Left ventricle myocardium superior (tissue), 1 donor: ENCODE data around the gene POMT2. TPM values are rescaled to one million over a fixed set of nuclear protein-coding genes. Genes with fewer than 3 reads are reported as not detected.
"Not testable (repeated sequence)": the region's sequence is repeated elsewhere in the genome, so short reads cannot be mapped to it uniquely, and the experiment has no call there.

Experiments used
- ATAC-seq: fragments of 200-7000 bp; cut with Tn5 transposase; one replicate; pipeline ENCODE4 v1.9.1; 2020; ENCODE audit warnings: mild to moderate bottlenecking, moderate library complexity
- DNase-seq: peaks from one replicate; pipeline ENCODE4 v3.0.0-alpha.2; 2020
- intact Hi-C: fragments of 100-400 bp; cut with micrococcal nuclease; formaldehyde crosslinking; loops from one replicate; pipeline ENCODE4 v1.11.0; 2022
- total RNA-seq: library from RNA; stranded (reverse); fragmentation: NEBNext Ultra II Directional; extraction: Animal tissue kit (Norgen Biotek cat#: 25700); gene quantifications from one replicate; pipeline ENCODE4 v1.2.1, GENCODE V29; 2021
- donor health status: DM: no; HTN: yes; CAD: no; lungs with severe emphysema.

The POMT2 gene
- total RNA-seq, 1 donor from 2014 or later, result 17.5 TPM

GRCh38 chr14:77329872-77330271 lies 9.2 kb upstream of the POMT2 start:
- intact Hi-C loops, result no loop called here
- DNase-seq (no peak), ATAC-seq (no peak)

DNA sequence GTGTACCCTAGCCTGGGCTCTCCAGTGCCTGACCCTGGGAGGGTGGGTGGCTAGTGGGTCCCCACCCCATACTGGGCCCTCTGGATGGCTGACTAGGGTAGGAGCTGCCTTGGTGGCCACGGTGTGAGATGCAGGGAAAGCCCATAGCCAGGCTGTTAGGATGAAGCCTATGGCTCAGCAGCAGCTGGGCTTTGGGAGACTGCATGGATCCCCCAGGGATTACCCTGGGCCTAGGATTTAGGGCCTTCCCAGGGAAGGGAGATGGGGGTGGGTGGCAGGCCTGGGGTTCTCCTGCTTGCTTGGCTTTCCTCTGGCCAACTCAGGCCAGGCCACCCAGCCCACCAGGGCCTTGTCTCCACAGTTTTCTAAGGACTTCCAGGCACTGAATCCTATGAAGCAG lies 6.4 kb upstream of the POMT2 start:
- ATAC-seq, result no peak
- DNase-seq, result no peak
- intact Hi-C loops, result no loop called here

GRCh38 chr14:77325746-77326094 lies 5.0 kb upstream of the POMT2 start:
- intact Hi-C loops, result no loop called here

DNA sequence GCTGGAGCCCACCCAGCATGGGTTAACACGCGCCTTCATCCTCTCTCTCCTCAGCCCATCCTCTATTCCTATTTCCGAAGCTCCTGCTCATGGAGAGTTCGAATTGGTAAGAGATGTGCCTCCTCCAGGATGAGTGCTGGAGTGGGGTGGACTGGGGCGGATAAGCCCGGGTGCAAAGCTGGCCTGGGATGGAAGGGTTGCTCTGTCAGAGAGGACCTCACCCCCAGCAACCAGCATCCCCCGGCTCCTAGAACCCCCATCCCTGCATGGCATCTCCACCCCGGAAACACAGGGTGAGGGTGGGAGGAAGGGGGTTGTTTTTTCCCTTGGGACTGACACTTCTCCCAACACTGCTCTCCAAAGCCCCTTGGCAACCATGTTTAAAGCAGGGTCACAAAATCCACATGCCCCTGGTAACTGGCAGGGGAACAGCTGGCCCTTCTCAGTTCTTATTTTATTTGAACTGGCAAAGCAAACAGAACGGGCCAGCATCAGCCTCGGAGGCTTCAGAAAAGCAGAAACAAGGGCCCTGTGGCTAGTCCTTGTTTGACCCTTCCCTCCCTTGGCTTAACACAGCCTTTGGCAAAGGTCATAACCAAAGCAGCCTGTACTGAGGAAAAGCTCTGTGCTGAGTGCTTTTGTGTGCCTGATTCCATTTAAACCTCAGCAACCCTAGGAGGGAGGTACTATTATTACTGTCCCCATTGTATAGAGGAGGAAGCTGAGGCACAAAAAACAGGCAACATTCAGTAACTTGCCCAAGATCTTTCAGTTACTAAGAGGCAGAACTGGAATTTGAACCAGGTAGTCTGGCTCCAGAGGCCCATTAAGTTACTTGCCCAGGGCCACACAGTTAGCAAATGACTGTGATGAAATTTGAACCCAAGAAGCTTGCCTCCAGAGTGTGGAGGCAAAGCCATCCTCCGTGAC lies 4.4 kb upstream of the POMT2 start:
- DNase-seq (no peak), ATAC-seq (no peak)
- intact Hi-C loops, result no loop called here

More at GRCh38 chr14:77325746-77326094, 5.0 kb upstream of the POMT2 start:
- no peak for DNase-seq
- ATAC-seq, result no peak

GRCh38 chr14:77324289-77324688 lies 3.6 kb upstream of the POMT2 start:
- ATAC-seq, result no peak
- intact Hi-C loops, result no loop called here
- DNase-seq, result no peak

DNA sequence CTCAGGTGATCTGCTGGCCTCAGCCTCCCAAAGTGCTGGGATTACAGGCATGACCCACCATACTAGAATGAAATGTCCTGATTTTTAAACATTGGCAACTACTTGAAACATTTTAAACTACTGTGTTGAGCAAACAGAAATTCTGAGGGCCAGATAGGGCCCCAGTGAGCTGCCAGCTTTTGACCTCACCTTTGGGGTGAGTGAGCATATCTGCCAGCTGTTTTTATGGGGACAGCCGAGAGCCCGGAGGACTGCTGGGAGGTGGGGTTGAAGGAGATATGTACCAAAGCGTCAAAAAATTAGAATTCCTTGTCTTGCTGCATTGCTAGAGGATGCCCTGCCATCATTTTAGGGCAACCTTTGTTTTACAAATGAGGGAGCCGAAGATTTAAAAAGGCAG lies 2.9 kb upstream of the POMT2 start:
- DNase-seq, result no peak
- no peak for ATAC-seq
- intact Hi-C loops, result no loop called here

DNA sequence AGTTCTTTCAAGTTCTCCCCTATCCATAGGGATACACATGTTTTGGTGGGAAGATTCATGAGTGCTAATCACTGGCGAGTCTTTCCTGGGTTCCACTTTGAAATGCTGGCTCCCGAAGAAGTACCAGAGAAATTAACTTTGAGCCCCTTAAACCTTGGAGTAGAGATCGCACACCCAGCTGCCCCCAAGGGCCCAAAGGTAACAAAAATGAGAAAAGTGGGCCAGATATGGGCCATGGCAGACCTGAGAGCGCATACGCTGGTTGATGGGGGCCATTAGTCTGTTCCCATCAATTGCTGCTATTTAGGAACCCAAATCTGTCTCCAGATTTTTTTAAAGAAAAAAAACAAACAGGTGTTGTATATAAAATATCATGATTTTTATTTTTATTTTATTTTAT lies 2.3 kb upstream of the POMT2 start:
- DNase-seq, result no peak
- ATAC-seq, result no peak
- intact Hi-C loops, result no loop called here

GRCh38 chr14:77322250-77322902 lies 1.7 kb upstream of the POMT2 start:
- intact Hi-C loops, result no loop called here
- DNase-seq (no peak), ATAC-seq (no peak)

DNA sequence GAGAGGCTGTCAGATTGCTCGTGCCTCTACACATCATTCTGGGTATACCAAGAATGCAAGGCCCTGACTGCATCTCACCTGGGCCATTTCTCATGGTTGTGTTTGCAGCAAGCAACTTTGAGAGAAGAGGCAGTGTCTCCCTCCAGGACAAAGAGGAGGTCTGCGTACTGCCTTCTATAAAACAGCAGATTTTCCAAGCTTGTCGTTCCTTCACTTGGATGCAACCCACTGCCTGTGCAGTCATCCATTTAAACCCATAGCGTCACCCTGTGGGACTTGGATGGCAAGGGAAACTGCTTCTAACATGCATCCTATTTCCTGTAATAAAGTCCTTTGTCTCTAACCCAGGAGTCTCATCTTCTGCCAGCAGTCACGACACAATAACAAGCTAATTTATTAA lies 1.3 kb downstream of the POMT2 start:
- ATAC-seq (no peak), DNase-seq (no peak)
- intact Hi-C loops, result loop anchor here (10.0 kb wide), 1 partner anchor 445 kb away; no protein-coding TSS in a partner anchor

GRCh38 chr14:77318756-77319155 lies 1.9 kb downstream of the POMT2 start:
- not testable (repeated sequence) for DNase-seq, ATAC-seq
- intact Hi-C loops, result loop anchor here (10.0 kb wide), 1 partner anchor 444 kb away; no protein-coding TSS in a partner anchor

- no peak for DNase-seq
- ATAC-seq, result no peak
Observed at GRCh38 chr14:77318006-77318553, 2.6 kb downstream of the POMT2 start.

GRCh38 chr14:77316872-77317301 lies 3.8 kb downstream of the POMT2 start:
- ATAC-seq (no peak), DNase-seq (no peak)
- intact Hi-C loops, result loop anchor here (10.0 kb wide), 1 partner anchor 442 kb away; no protein-coding TSS in a partner anchor

More at GRCh38 chr14:77318006-77318553, 2.6 kb downstream of the POMT2 start:
- intact Hi-C loops, result loop anchor here (10.0 kb wide), 1 partner anchor 443 kb away; no protein-coding TSS in a partner anchor

GRCh38 chr14:77316195-77316505 lies 4.5 kb downstream of the POMT2 start:
- intact Hi-C loops, result loop anchor here (10.0 kb wide), 1 partner anchor 441 kb away; no protein-coding TSS in a partner anchor
- ATAC-seq, result no peak
- no peak for DNase-seq

DNA sequence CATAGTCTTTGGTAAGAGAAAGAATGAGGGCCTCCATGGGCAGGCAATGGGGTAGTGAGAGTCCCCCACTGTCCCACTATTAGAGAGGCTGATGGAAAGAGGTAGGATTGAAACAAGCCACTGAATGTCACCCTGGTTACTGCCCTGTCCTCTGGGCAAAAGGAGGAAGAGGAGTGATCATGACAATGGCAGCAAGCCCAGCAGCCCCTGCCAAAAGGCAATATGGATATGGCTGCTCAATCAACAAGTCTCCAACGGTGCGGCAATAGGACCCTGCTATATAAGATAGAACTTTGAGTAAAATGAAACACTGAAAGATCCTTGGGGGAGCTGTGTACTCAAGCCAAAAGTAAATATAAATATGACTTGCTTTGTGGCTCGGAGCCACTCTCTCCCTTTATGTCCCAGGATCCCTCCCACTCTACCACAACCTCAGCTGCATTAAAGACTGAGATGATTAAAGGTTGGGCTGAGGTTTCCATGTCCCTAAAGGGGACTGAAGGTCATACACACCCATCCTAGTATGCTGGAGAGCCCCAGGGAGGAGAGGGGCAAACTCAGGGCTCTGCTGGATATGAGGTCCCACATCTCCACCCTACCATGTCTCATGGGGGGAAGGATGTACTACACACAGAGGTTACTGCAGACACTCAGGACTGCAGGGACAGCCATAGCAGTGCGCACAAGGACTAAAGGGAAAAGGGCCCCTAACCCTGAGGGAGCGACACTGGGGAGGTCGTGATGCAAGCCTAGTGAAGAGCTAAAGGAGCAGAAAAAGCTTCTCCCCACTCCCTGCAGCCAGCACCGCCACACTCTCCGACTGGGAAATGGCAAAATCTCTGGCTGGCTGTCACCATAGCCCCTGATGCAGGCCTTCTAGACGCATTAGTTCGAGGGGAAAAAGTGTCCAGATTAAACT lies 5.9 kb downstream of the POMT2 start:
- intact Hi-C loops, result loop anchor here (10.0 kb wide), 1 partner anchor 440 kb away; no protein-coding TSS in a partner anchor
- ATAC-seq (no peak), DNase-seq (no peak)

GRCh38 chr14:77314043-77314442 lies 6.6 kb downstream of the POMT2 start:
- ATAC-seq (no peak), DNase-seq (no peak)
- intact Hi-C loops, result loop anchor here (10.0 kb wide), 1 partner anchor 439 kb away; no protein-coding TSS in a partner anchor

DNA sequence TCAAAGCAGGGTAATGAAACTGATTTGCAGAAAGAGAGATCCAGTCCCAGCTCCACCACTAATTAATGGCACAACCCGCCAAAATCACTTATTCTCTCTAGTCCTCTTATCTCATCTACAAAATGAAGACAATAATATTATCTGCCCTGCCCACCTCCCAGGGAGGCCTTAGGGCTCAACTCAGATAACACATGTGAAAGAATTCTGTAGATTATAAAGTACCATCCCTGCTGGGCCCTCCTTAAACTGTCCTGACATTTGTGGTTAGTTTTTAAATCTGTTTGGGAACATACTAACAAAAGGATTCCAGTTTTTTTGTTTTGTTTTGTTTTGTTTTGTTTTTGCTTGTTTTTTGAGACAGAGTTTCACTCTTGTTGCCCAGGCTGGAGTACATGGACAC lies 7.3 kb downstream of the POMT2 start:
- ATAC-seq (no peak), DNase-seq (no peak)
- intact Hi-C loops, result loop anchor here (10.0 kb wide), 1 partner anchor 439 kb away; no protein-coding TSS in a partner anchor

DNA sequence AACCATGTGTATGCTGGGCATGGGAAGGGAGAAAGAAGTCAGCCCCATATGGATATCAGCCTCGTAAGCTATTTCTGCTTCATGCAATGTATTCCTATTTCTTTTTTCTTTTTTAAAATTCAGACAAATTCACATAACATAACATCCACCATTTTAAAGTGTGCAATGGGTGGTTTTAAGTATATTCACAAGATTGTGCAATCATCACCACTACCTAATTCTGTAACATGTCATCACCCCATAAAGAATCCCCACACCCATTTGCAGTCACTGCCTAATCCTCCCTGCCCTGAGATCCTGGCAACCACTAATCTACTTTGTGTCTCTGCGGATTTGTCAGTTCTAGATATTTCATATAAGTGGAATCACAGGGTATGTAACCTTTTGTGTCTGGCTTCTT lies 9.5 kb downstream of the POMT2 start:
- intact Hi-C loops, result loop anchor here (10.0 kb wide), 1 partner anchor 436 kb away; no protein-coding TSS in a partner anchor
- ATAC-seq (no peak), DNase-seq (no peak)

GRCh38 chr14:77310026-77310425 lies 10.7 kb downstream of the POMT2 start:
- intact Hi-C loops, result loop anchor here (10.0 kb wide), 1 partner anchor 435 kb away; no protein-coding TSS in a partner anchor
- DNase-seq (no peak), ATAC-seq (no peak)

DNA sequence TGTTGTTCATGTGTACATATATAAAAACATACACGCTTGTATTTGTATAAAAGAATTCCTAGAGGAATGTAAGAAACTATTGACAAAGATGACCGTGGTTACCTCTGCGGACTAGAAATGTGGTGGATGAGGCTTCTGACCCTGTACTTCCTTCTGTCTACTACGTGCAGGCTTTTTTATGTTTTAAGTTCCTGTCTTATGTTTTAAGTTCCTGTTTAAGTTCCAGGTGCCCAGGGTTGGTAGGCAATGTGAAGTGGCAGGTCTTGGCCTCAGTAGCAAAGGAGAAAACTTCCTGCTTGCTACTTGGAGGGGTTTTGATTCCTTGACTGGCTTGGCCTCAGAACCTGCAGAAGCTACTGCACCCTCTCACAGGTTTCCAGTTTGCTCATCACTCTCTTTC lies 11.6 kb downstream of the POMT2 start:
- DNase-seq (no peak), ATAC-seq (no peak)
- intact Hi-C loops, result no loop called here
